ENCODE results near the gene GCNT4.

Gene GCNT4

DNA sequence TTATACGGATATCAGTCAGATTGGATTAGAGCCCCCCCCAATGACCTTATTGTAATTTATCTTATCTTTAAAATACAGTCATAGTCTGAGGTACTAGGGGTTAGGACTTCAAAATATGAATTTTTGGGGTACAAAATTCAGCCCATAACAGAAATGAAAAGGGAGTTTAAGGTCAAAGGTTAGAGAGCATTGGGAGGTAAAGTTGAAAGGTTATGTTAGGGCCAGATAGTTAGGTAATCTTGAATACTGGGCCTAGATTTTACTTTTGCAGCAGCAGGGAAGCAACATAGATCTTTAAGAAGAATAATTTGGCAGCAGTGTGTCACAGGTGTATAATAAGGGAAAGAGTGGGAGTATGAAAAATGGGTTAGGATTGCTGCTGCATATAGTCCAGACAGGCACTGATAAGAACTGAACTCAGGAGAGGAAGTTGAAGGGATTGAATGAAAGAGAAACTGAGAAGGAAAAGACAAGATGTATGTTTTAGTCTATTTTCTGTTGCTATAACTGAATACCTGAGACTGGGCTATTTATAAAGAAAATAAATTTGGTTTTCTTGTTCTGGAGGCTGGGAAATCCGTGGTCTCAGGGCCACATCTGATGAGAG lies 10.7 kb upstream of the GCNT4 start:
- H3K36me3 Mint-ChIP-seq (ENCODE audit: insufficient read depth), result no peaks in the 10 kb centered on the region
- ATAC-seq (replicated peaks; ENCODE audit: extremely low read depth, poor library complexity, severe bottlenecking) (no peak), DNase-seq (ENCODE audit: low spot score in 2 of 2) (no peak)
- no peak overlapping the region for H3K27ac Mint-ChIP-seq (ENCODE audit: low read depth)
- H3K4me3 Mint-ChIP-seq, result no peak overlapping the region
- peaks cover 19% of the 10 kb centered on the region for H3K4me1 Mint-ChIP-seq
- H3K9me3 Mint-ChIP-seq, result no peaks in the 10 kb centered on the region
- H3K27me3 Mint-ChIP-seq, result no peaks in the 10 kb centered on the region

DNA sequence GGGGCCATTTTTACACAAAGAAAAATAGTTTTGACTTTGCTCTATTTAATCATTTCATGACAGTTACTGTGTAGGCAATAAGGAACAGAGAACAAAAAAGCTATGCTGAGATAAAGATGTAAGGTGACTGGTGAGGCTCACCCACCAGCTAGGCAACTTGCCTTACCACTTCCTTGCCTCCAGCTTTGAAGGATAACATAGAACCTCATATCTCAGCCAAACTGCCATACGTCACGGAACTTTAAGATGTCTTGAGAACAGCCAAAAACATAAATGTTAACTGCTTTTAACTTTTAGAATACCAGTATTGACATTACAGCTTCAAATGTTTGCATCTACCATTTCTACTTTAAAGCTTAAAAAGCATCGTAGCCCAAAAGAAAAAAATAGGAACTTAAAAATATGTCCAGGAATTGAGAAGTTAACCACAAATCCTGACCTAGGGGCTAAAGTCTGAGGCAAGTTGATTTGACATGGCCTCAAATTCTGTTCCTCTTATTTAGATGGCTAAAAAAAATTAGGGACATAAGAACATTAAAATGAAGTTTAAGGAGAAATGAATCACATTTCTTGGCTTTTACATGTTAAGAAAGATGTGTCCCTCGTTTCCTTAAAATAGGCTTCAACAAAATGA lies 7.7 kb upstream of the GCNT4 start:
- Mint-ChIP-seq H3K9me3 (no peaks in the 10 kb centered on the region), H3K27me3 (no peaks in the 10 kb centered on the region), H3K36me3 (ENCODE audit: insufficient read depth) (no peaks in the 10 kb centered on the region), H3K4me1 (peaks cover 44% of the 10 kb centered on the region), H3K27ac (ENCODE audit: low read depth) (peak overlapping the region; percentile 81), H3K4me3 (no peak overlapping the region)
- peak; percentile 83 for ATAC-seq (replicated peaks; ENCODE audit: extremely low read depth, poor library complexity, severe bottlenecking)
- no peak for DNase-seq (ENCODE audit: low spot score in 2 of 2)

DNA sequence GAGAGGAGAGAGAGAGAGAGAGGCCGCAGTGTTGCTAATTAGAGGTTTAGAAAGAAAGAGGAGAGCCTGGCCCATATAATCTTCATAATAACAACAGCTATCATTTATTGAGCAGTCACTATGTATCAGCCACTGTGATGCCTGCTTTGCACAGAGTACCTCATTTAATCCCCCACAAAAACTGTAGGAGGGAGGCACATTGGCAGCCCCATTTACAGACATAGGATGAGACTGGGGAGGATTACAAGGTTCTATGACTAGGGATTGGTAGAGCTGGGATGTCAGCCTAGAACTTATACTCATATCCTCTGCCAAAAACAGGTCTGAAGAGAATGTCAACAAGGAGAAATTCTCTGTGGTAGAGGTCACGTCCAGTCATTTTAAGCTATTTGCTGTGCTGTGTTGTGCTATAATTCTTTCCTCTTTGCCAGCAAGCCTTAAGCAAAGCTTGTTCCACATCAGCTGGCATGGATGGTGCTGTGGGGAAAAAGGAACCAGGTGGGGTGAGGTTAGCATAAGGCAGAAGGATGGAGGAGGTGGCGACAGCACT lies 6.7 kb upstream of the GCNT4 start:
- no peak overlapping the region for H3K4me3 Mint-ChIP-seq
- ATAC-seq (replicated peaks; ENCODE audit: extremely low read depth, poor library complexity, severe bottlenecking), result no peak
- H3K9me3 Mint-ChIP-seq, result no peaks in the 10 kb centered on the region
- peak overlapping the region; percentile 81 for H3K27ac Mint-ChIP-seq (ENCODE audit: low read depth)
- peaks cover 54% of the 10 kb centered on the region for H3K4me1 Mint-ChIP-seq
- no peaks in the 10 kb centered on the region for H3K36me3 Mint-ChIP-seq (ENCODE audit: insufficient read depth)
- no peaks in the 10 kb centered on the region for H3K27me3 Mint-ChIP-seq
- no peak for DNase-seq (ENCODE audit: low spot score in 2 of 2)

DNA sequence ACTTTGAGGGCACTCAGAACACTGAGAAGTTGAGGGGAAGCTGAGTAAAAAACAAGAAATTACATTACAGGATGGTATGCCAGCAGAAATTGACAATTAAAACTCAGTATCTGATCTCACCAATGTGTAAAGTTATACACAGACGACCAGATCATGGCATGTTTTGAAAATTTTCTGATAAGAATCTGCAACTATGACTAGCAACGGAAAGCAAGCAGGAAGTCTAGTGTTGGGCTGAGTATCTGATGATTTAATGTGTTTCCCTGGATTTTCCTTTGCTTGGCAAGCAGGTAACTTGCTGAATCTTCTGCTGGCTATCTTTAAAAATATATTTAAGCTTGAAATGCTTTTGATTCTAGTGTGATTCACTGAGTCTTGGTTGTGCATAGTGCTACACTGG lies 5.2 kb upstream of the GCNT4 start:
- no peaks in the 10 kb centered on the region for H3K9me3 Mint-ChIP-seq
- no peaks in the 10 kb centered on the region for H3K27me3 Mint-ChIP-seq
- DNase-seq (ENCODE audit: low spot score in 2 of 2), result no peak
- no peak overlapping the region for H3K27ac Mint-ChIP-seq (ENCODE audit: low read depth)
- no peak for ATAC-seq (replicated peaks; ENCODE audit: extremely low read depth, poor library complexity, severe bottlenecking)
- H3K36me3 Mint-ChIP-seq (ENCODE audit: insufficient read depth), result peaks cover 3% of the 10 kb centered on the region
- H3K4me3 Mint-ChIP-seq, result no peak overlapping the region
- H3K4me1 Mint-ChIP-seq, result peaks cover 59% of the 10 kb centered on the region

DNA sequence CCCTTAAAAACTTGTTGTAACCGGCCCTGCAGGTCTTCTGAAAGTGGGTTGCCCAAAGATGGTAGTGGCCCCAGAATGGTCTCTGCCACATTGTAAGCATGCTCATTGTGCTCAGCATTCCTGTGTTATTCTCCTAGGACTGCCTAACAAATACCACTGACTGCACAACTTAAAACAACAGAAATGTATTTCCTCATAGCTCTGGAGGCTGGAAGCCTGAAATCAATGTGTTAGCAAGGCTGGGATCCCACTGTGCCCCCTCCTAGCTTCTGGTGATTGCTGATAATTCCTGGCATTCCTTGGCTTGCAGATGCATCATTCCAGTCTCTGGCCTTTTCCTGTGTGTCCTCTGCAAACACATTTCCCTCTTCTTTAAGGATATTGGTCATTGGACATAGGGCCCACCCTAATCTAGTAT lies 3.4 kb upstream of the GCNT4 start:
- H3K27me3 Mint-ChIP-seq, result no peaks in the 10 kb centered on the region
- H3K9me3 Mint-ChIP-seq, result no peaks in the 10 kb centered on the region
- no peak for ATAC-seq (replicated peaks; ENCODE audit: extremely low read depth, poor library complexity, severe bottlenecking)
- H3K4me1 Mint-ChIP-seq, result peaks cover 76% of the 10 kb centered on the region
- peak overlapping the region; percentile 76 for H3K4me3 Mint-ChIP-seq
- DNase-seq (ENCODE audit: low spot score in 2 of 2), result no peak
- peaks cover 8% of the 10 kb centered on the region for H3K36me3 Mint-ChIP-seq (ENCODE audit: insufficient read depth)
- no peak overlapping the region for H3K27ac Mint-ChIP-seq (ENCODE audit: low read depth)

DNA sequence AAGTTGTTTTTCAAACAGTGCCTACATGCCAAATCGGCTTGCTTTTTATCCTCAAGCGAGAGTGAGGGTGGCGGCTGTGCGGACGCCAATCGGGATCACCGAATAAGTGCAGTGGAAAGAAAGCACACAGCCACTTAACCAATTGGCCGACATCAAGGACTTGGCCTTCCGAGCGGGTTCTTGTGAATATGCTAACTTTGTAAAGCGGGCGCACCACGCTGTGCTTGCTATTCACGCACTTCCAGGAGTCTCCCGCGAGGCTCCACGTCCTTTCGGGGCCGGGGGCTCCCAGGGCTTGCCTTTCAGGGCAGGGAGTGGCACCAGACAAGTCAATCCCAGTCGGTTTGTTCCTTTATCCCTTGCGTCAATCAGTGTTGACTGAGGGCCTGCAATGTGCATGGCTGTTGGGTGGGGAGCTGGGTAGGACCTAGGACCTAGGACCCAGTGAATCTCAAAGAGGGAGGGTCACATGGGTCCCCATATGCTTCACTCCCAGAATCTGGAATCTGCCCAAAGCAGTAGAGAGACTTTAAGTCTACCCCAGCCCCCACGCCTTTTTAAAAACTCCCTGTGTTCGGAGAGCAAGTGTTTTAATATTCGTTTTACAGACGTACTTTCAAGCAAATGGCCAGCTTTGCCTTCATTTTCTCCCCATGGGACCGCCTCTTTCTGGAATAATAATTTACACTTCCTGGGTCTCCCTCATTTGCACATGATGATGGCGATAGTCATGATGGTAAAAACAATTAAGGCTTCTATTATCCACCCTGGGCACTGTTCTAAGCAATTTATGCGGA lies 2.0 kb upstream of the GCNT4 start:
- no peaks in the 10 kb centered on the region for H3K9me3 Mint-ChIP-seq
- DNase-seq (ENCODE audit: low spot score in 2 of 2), result no peak
- peak overlapping the region; percentile 76 for H3K4me3 Mint-ChIP-seq
- peak overlapping the region; percentile 87 for H3K27ac Mint-ChIP-seq (ENCODE audit: low read depth)
- peaks cover 9% of the 10 kb centered on the region for H3K36me3 Mint-ChIP-seq (ENCODE audit: insufficient read depth)
- ATAC-seq (replicated peaks; ENCODE audit: extremely low read depth, poor library complexity, severe bottlenecking), result no peak
- H3K4me1 Mint-ChIP-seq, result peaks cover 83% of the 10 kb centered on the region
- H3K27me3 Mint-ChIP-seq, result no peaks in the 10 kb centered on the region

DNA sequence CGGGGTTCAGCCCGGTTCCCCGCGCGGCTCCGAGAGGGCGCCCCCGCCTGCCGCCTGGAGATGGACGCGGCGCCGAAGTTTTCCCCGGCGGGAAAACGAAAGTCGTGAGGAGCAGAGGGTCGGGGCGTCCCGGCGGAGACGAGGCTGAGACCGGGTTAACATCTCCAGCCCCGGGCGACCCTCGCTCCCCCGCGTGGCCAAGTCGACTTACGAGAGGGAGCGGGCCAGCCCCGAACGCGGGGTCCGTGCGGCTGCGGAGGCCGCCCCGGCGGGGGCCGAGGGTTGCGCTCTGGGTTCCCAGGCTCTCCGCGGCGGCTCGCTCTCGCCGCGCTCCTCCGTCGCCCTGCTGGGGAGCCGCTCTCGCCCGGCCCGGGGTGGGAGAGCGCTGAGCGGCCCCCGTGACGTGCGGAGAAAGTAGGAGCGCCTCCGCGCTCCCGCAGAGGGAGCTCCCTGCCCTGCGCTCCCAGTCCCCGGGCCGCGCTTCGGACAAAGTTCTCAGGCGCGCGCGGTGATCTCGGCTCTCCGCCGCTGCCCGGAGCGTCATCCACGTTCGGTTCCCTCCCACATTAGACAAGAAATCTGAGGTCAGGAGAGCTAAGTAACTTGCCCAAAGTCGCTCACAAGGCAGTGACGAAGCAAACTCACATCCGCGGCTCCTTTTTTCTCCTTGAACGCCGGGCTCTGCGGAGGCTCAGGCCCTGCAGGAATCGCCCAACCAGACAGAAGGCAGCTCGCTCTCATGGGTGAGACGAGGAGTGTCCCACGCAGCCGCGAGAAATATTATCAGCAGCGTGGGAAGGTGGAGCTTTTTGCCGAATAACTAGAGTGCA lies 1.2 kb upstream of the GCNT4 start:
- Mint-ChIP-seq H3K36me3 (ENCODE audit: insufficient read depth) (peaks cover 9% of the 10 kb centered on the region), H3K4me1 (peaks cover 83% of the 10 kb centered on the region), H3K27me3 (no peaks in the 10 kb centered on the region), H3K4me3 (peak overlapping the region; percentile 76), H3K9me3 (no peaks in the 10 kb centered on the region), H3K27ac (ENCODE audit: low read depth) (peak overlapping the region; percentile 87)
- peak; percentile 50 for ATAC-seq (replicated peaks; ENCODE audit: extremely low read depth, poor library complexity, severe bottlenecking)
- peak; percentile 38 to 53 for DNase-seq (ENCODE audit: low spot score in 2 of 2)

DNA sequence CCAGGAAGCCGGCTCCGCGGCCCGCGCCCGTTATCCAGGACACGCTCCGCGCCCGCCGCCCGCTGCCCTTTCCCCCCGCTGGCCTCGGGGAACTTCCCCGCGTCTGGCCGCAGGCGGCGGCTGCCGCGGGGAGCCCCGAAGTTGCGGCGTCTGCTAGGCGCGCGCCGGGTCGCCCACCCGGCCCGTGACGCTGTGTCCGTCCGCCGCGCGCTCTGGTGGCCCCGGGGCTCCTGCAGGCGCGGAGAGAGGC lies 621 bp upstream of the GCNT4 start:
- peaks cover 84% of the 10 kb centered on the region for H3K4me1 Mint-ChIP-seq
- no peaks in the 10 kb centered on the region for H3K9me3 Mint-ChIP-seq
- peaks cover 11% of the 10 kb centered on the region for H3K36me3 Mint-ChIP-seq (ENCODE audit: insufficient read depth)
- H3K27me3 Mint-ChIP-seq, result no peaks in the 10 kb centered on the region
- no peak overlapping the region for H3K27ac Mint-ChIP-seq (ENCODE audit: low read depth)
- ATAC-seq (replicated peaks; ENCODE audit: extremely low read depth, poor library complexity, severe bottlenecking) (peak; percentile 5), DNase-seq (ENCODE audit: low spot score in 2 of 2) (peak in 1 of 2 donors; percentile 32)
- H3K4me3 Mint-ChIP-seq, result peak overlapping the region; percentile 76

DNA sequence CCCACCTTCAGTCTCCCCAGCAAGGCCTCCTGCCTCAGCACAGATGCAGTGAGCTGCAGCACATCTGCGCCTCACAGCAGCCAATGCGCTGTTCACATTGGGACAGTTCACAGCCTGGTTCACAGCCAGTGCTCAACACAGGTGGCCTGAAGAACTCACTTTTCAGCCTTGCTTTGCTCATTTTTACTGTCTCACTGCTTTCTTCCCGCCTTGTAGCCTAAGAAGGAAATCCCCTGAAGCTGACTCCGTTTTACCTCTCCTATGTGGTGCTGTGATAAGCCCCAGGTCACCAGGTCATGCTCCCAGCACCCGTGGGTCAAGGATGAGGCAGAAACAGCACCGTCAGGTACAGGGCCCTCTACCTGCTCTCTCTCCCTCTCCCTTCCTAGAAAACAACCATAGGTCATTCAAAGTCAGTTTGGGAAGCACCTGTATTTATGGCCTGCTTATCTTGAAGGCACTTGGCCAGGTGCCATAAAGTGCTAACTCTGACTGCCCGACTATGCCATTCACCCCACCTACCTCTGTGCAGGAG lies 1.1 kb downstream of the GCNT4 start:
- peaks cover 78% of the 10 kb centered on the region for H3K4me1 Mint-ChIP-seq
- DNase-seq (ENCODE audit: low spot score in 2 of 2), result no peak
- H3K9me3 Mint-ChIP-seq, result no peaks in the 10 kb centered on the region
- ATAC-seq (replicated peaks; ENCODE audit: extremely low read depth, poor library complexity, severe bottlenecking), result peak; percentile 12
- peak overlapping the region; percentile 87 for H3K27ac Mint-ChIP-seq (ENCODE audit: low read depth)
- H3K4me3 Mint-ChIP-seq, result peak overlapping the region; percentile 76
- peaks cover 13% of the 10 kb centered on the region for H3K36me3 Mint-ChIP-seq (ENCODE audit: insufficient read depth)
- no peaks in the 10 kb centered on the region for H3K27me3 Mint-ChIP-seq

DNA sequence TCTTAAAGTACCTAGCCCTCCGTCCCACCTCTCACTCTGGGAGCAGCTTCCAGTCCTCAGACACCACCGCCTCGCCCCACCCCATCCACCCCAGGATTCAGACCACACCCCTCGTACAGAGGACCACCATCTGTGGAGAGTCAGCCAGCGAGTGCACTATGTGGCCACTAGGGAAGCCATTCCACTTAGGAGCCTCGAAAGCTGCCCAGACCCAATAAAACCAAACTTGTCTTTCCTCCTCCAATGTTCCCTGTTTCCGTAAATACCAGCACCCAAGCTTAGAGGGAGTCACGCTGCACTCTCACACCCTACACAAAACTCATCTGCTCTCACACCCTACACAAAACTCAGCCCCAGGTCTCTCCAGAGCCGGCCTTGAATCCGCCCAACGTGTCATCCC lies 1.9 kb downstream of the GCNT4 start:
- Mint-ChIP-seq H3K27me3 (no peaks in the 10 kb centered on the region), H3K4me3 (peak overlapping the region; percentile 76), H3K27ac (ENCODE audit: low read depth) (peak overlapping the region; percentile 87), H3K9me3 (no peaks in the 10 kb centered on the region), H3K36me3 (ENCODE audit: insufficient read depth) (peaks cover 20% of the 10 kb centered on the region), H3K4me1 (peaks cover 76% of the 10 kb centered on the region)
- ATAC-seq (replicated peaks; ENCODE audit: extremely low read depth, poor library complexity, severe bottlenecking), result no peak
- DNase-seq (ENCODE audit: low spot score in 2 of 2), result no peak

DNA sequence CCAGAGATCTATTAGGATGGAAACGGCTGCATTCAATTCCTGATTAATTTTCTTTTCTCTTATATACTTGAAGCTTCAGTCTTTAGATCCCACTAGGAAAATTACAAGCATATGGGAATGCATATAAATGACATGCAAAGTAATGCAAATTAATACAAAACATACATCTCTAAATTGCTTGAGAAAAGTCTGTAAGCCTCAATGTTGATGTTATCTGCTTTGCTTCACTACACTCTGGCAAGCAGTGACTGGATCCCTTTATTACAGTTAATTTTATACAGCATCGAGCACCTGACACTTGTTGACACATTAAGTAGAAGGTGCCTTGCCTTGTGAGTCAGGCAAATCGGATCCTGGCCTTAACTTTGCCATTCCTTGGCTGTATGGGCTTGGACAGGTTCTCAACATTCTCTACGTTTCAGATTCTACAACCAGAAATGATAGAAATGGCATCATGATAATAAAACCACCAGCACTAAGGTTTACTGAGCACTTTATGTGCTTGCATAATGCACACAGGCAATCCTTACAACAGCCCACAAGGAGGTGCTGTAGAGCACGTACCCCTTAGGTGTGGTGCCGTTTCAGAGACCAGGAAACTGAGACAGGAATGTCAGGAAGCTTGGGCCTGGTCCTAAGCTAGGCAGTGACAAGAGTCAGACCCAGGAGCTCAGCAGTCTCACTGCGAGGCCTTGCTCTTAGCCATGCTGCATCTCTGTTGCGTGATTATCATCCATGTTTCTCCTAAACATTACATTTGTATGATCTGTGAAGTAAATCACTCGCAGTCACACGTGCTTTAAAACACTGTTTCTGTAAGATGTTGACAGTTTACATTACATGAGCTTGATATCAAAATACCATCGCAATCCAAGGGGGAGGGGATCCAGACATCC lies 2.7 kb downstream of the GCNT4 start:
- H3K27ac Mint-ChIP-seq (ENCODE audit: low read depth), result peak overlapping the region; percentile 87
- H3K4me3 Mint-ChIP-seq, result peak overlapping the region; percentile 76
- peaks cover 75% of the 10 kb centered on the region for H3K4me1 Mint-ChIP-seq
- DNase-seq (ENCODE audit: low spot score in 2 of 2) (peak in 1 of 2 donors; percentile 40), ATAC-seq (replicated peaks; ENCODE audit: extremely low read depth, poor library complexity, severe bottlenecking) (peak; percentile 34)
- no peaks in the 10 kb centered on the region for H3K27me3 Mint-ChIP-seq
- H3K36me3 Mint-ChIP-seq (ENCODE audit: insufficient read depth), result peaks cover 24% of the 10 kb centered on the region
- H3K9me3 Mint-ChIP-seq, result no peaks in the 10 kb centered on the region
